ENCODE data around the gene KRT4. TPM values are rescaled to one million over a fixed set of nuclear protein-coding genes. Genes with fewer than 3 reads are reported as not detected.

The KRT4 gene
- total and polyA plus RNA-seq, 2 donors (not counting 3 experiments of a cell fraction or from before 2014, with no cell fraction given) = not detected

- Histone ChIP-seq H3K9ac (replicated peaks; ENCODE audit: extremely low read depth, insufficient read depth, low read length) (no peak overlapping the region), H3K4me1 (ENCODE audit: control insufficient read depth, extremely low read depth, insufficient read depth, low read length) (peaks cover 4% of the 10 kb centered on the region), H3K36me3 (ENCODE audit: control insufficient read depth in 2 of 2, extremely low read depth in 1 of 2, insufficient read depth in 2 of 2, low read length in 2 of 2) (no peaks in the 10 kb centered on the region), H3K27me3 (ENCODE audit: control insufficient read depth in 2 of 2, insufficient read depth in 2 of 2, low read length in 2 of 2) (no peaks in the 10 kb centered on the region), H4K20me1 (replicated peaks; ENCODE audit: control insufficient read depth, extremely low read depth, insufficient read depth, low read length) (no peaks in the 10 kb centered on the region), H3K9me3 (replicated peaks; ENCODE audit: control insufficient read depth, insufficient read depth, low read length) (no peaks in the 10 kb centered on the region), H3K4me2 (ENCODE audit: insufficient read depth, low read length) (no peak overlapping the region), H3K79me2 (ENCODE audit: control insufficient read depth, insufficient read depth, low read length) (no peaks in the 10 kb centered on the region), H3K9me1 (replicated peaks; ENCODE audit: control insufficient read depth, extremely low read depth, insufficient read depth, low read length) (no peaks in the 10 kb centered on the region), H2AFZ (ENCODE audit: low read depth, low read length) (no peak overlapping the region), H3K27ac (ENCODE audit: insufficient read depth, low read depth, low read length) (no peak overlapping the region), H3K4me3 (replicated peaks in 1 of 3; ENCODE audit: insufficient read depth in 1 of 3, low read depth in 1 of 3, low read length in 3 of 3) (no peak overlapping the region)
- TF ChIP-seq POLR2AphosphoS5 (IDR thresholded peaks at IDR 0.05; ENCODE audit: insufficient read depth, low read depth, low read length) (no peak), FOS (IDR thresholded peaks at IDR 0.05; ENCODE audit: borderline replicate concordance, insufficient read depth, low read length) (peak; percentile 60)
- FAIRE-seq = peak; percentile 40
- no TSS peak for BruUV-seq (replicated peaks)
- dilution Hi-C loops (cut with MboI; ENCODE audit: extremely low pct_ligation_motif_present, low sequenced_read_pairs) = no loop called here
- POLR2A ChIA-PET = no interaction called here
- CTCF ChIA-PET = no interaction called here
- intact Hi-C loops (cut with micrococcal nuclease) = no loop called here
- DNase-seq (ENCODE audit: low read depth, low spot score) = peak; percentile 23
Observed at GRCh38 chr12:52837413-52837741, 23.5 kb upstream of the KRT4 start.

DNA sequence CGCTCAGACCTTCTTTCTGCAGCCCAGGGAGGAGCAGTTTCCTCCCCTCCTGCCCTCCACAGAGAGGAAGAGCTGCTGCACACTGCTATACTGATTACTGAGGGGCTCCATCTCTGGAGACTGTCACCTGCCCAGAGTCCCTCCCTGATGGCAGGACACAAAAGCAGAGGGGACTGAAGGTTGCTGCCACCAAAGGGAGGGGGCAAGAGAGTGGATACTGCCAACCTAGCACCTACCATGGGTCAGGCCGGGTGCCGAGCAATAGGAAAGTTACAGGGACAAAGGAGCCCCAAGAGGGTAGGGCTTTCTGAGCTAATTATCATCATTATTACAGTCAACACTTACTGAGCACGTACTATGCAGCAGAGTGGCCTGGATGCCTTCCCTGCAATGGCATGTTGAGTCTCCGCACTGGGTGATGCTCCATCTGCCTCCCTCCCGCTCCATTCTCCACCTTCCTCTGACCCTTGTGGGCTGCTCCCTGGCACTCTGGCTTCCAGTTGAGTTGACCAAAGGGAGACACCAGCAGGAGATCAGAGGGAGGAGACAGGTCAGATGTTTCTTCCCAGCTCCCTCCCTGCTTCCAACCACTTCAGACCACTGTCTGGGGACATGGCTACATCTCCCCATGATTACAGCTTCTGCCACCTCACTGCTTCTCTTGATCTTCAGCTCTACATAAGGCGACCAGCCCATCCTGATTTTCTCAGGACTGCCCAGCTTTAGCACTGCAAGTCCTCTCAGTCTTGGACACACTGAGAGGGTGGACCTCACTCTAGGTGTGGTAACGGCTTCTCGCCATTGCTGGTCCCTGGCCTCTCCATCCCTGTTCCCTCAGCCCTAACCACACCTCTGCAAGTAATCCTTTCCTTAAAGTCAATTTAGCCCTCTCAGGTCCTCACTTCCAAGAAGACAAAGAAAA is 22.8 kb upstream of the KRT4 start:
- FAIRE-seq (no peak), DNase-seq (ENCODE audit: low read depth, low spot score) (no peak)
- H2AFZ ChIP-seq (ENCODE audit: low read depth, low read length) = no peak overlapping the region
- no TSS peak for BruUV-seq (replicated peaks)
- H3K4me3 ChIP-seq (replicated peaks in 1 of 3; ENCODE audit: insufficient read depth in 1 of 3, low read depth in 1 of 3, low read length in 3 of 3) = no peak overlapping the region
- no peak overlapping the region for H3K27ac ChIP-seq (ENCODE audit: insufficient read depth, low read depth, low read length)
- H3K9me1 ChIP-seq (replicated peaks; ENCODE audit: control insufficient read depth, extremely low read depth, insufficient read depth, low read length) = no peaks in the 10 kb centered on the region
- H3K9me3 ChIP-seq (replicated peaks; ENCODE audit: control insufficient read depth, insufficient read depth, low read length) = no peaks in the 10 kb centered on the region
- POLR2A ChIA-PET = no interaction called here
- TF ChIP-seq POLR2AphosphoS5 (IDR thresholded peaks at IDR 0.05; ENCODE audit: insufficient read depth, low read depth, low read length) = no peak
- TF ChIP-seq MYC (IDR thresholded peaks at IDR 0.05; ENCODE audit: low read depth, low read length) = no peak
- TF ChIP-seq, protein P1, sequence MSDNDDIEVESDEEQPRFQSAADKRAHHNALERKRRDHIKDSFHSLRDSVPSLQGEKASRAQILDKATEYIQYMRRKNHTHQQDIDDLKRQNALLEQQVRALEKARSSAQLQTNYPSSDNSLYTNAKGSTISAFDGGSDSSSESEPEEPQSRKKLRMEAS (IDR thresholded peaks at IDR 0.05; ENCODE audit: insufficient read depth, insufficient read length) = no peak
- TF ChIP-seq GATA2 (IDR thresholded peaks at IDR 0.05; ENCODE audit: insufficient read depth, insufficient read length, low read depth, low read length) = no peak
- no peak for TF ChIP-seq CTCF (IDR thresholded peaks at IDR 0.05; ENCODE audit: extremely low read depth in 1 of 2, insufficient read depth in 1 of 2, low read depth in 1 of 2, low read length in 2 of 2)
- no peak for TF ChIP-seq EZH2 (IDR thresholded peaks at IDR 0.05; ENCODE audit: borderline replicate concordance, low read depth, low read length, severe bottlenecking)
- no peak for TF ChIP-seq JUN (IDR thresholded peaks at IDR 0.05; ENCODE audit: borderline replicate concordance, insufficient read depth, insufficient read length, low read depth)
- TF ChIP-seq FOS (IDR thresholded peaks at IDR 0.05; ENCODE audit: borderline replicate concordance, insufficient read depth, low read length) = no peak
- intact Hi-C loops (cut with micrococcal nuclease) = no loop called here
- no peaks in the 10 kb centered on the region for H3K27me3 ChIP-seq (ENCODE audit: control insufficient read depth in 2 of 2, insufficient read depth in 2 of 2, low read length in 2 of 2)
- H3K9ac ChIP-seq (replicated peaks; ENCODE audit: extremely low read depth, insufficient read depth, low read length) = no peak overlapping the region
- H4K20me1 ChIP-seq (replicated peaks; ENCODE audit: control insufficient read depth, extremely low read depth, insufficient read depth, low read length) = no peaks in the 10 kb centered on the region
- H3K4me2 ChIP-seq (ENCODE audit: insufficient read depth, low read length) = no peak overlapping the region
- CTCF ChIA-PET = no interaction called here
- no peaks in the 10 kb centered on the region for H3K79me2 ChIP-seq (ENCODE audit: control insufficient read depth, insufficient read depth, low read length)
- dilution Hi-C loops (cut with MboI; ENCODE audit: extremely low pct_ligation_motif_present, low sequenced_read_pairs) = no loop called here
- H3K36me3 ChIP-seq (ENCODE audit: control insufficient read depth in 2 of 2, extremely low read depth in 1 of 2, insufficient read depth in 2 of 2, low read length in 2 of 2) = no peaks in the 10 kb centered on the region
- peaks cover 4% of the 10 kb centered on the region for H3K4me1 ChIP-seq (ENCODE audit: control insufficient read depth, extremely low read depth, insufficient read depth, low read length)
